Gastroesophageal sphincter (tissue), 4 donors: ENCODE data around the gene WIPF1. TPM values are rescaled to one million over a fixed set of nuclear protein-coding genes. Genes with fewer than 3 reads are reported as not detected.

Source experiments
- ATAC-seq: fragments of 150-250 bp; one replicate; pipeline ENCODE4 v1.9.1; 2016; ENCODE audit warnings: mild to moderate bottlenecking, moderate library complexity
- H3K27ac ChIP-seq, 4 donors: fragments of 200-600 bp; sonication (generic) in 3 of 4; 1 replicate in 3 of 4; 2 replicates in 1 of 4; pipeline ENCODE4 v1.5.1; 2016 to 2019
- H3K27me3 ChIP-seq: fragments of 200-600 bp; sonication (generic); one replicate; pipeline ENCODE4 v1.5.1; 2019
- H3K36me3 ChIP-seq, 2 donors: fragments of 200-600 bp; sonication (generic); one replicate each; pipeline ENCODE4 v1.5.1; 2019; ENCODE audit warnings: control low read depth in 1 of 2
- H3K4me1 ChIP-seq, 3 donors: fragments of 200-600 bp; sonication (generic); 1 replicate in 2 of 3; 2 replicates in 1 of 3; pipeline ENCODE4 v1.5.1; 2016 to 2019; ENCODE audit warnings: control low read depth in 2 of 3
- H3K4me3 ChIP-seq, 2 donors: fragments of 200-600 bp; sonication (generic); one replicate each; pipeline ENCODE4 v1.5.1; 2019; ENCODE audit warnings: mild to moderate bottlenecking in 1 of 2, moderate library complexity in 1 of 2
- H3K9me3 ChIP-seq, 3 donors: fragments of 200-600 bp; sonication (generic); one replicate each; pipeline ENCODE4 v1.5.1; 2017 to 2019; ENCODE audit warnings: control low read depth in 2 of 3
- EP300 ChIP-seq: sonication (generic); formaldehyde crosslinking; IDR thresholded peaks from one replicate; pipeline ENCODE4 v1.6.1; 2017; ENCODE audit warnings: antibody characterized with exemption, mild to moderate bottlenecking
- POLR2A ChIP-seq, 2 donors: fragments of 450-650 bp; IDR thresholded peaks; one replicate each; pipeline ENCODE4 v1.6.1; 2017; ENCODE audit warnings: antibody characterized with exemption in 2 of 2, mild to moderate bottlenecking in 2 of 2, moderate library complexity in 1 of 2
- POLR2AphosphoS5 ChIP-seq: sonication (generic); formaldehyde crosslinking; IDR thresholded peaks from one replicate; pipeline ENCODE4 v1.6.1; 2017; ENCODE audit warnings: antibody characterized with exemption
- WGBS, 2 donors: methylation state at CpG; one replicate each; pipeline ENCODE4 v1.1.5; 2018; ENCODE audit warnings: low coverage in 1 of 2; 5-methylcytosine and 5-hydroxymethylcytosine counted together
- total RNA-seq, 4 donors: library from RNA; depleted of rRNA; stranded (reverse); fragments of >200 nt; gene quantifications; one replicate each; pipeline ENCODE4 v1.1.0, GENCODE V29; 2016
- TF ChIP-seq, protein P1 (sequence below), 4 experiments: fragments of 200-600 bp in 2 of 4; fragments of 450-650 bp in 2 of 4; sonication (generic) in 1 of 4; IDR thresholded peaks; one replicate each; pipeline ENCODE4 v1.5.1; 2017 to 2019; ENCODE audit warnings: antibody characterized with exemption in 4 of 4, mild to moderate bottlenecking in 2 of 4, moderate library complexity in 2 of 4

Gene WIPF1
- total RNA-seq, 4 donors from 2014 or later, result 32.2 to 50.4 (median 44.2) TPM

DNA sequence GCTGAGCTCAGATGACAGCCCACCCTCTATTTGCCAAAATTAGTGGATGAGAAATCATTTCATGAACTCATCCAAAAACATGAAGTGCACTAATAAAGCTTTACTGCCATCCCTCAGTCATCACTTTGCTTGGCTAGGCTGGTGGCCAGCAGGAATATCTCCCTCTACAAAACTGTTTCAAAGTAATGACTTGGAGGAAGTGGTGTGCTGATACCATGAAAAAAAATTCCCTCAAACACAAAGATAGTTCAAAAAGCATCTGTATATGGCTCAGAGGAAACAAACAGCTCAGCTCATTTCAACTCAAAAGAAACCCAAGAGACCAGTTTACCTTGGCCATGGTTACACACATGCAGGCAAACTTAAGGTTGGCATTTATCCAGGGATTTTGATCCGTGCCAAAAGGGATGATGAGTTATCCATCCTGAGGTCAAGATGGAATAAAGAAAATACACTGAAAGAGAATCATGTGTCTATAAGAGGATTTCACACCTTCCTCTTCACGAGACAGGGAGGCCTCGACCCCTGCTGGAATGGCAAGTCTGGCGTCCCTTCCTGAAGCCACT is 18.4 kb upstream of the WIPF1 start:
- Histone ChIP-seq H3K4me1 (peaks cover 12 to 46% (median 16%) of the 10 kb centered on the region in 3 donors), H3K9me3 (no peaks in the 10 kb centered on the region), H3K36me3 (peaks cover 0 to 4% of the 10 kb centered on the region in 2 donors), H3K27me3 (no peaks in the 10 kb centered on the region), H3K4me3 (no peak overlapping the region), H3K27ac (peak overlapping the region in 2 of 4 donors; percentile 2 to 20)
- TF ChIP-seq POLR2AphosphoS5, result peak; percentile 6
- TF ChIP-seq, protein P1, sequence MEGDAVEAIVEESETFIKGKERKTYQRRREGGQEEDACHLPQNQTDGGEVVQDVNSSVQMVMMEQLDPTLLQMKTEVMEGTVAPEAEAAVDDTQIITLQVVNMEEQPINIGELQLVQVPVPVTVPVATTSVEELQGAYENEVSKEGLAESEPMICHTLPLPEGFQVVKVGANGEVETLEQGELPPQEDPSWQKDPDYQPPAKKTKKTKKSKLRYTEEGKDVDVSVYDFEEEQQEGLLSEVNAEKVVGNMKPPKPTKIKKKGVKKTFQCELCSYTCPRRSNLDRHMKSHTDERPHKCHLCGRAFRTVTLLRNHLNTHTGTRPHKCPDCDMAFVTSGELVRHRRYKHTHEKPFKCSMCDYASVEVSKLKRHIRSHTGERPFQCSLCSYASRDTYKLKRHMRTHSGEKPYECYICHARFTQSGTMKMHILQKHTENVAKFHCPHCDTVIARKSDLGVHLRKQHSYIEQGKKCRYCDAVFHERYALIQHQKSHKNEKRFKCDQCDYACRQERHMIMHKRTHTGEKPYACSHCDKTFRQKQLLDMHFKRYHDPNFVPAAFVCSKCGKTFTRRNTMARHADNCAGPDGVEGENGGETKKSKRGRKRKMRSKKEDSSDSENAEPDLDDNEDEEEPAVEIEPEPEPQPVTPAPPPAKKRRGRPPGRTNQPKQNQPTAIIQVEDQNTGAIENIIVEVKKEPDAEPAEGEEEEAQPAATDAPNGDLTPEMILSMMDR (IDR thresholded peaks at IDR 0.05), result no peak
- ATAC-seq, result peak; percentile 35
- 32% methylated on average over 4 of the region's 4 CpGs; no CpG with 5 or more reads in 1 of the 2 donors for whole genome bisulfite sequencing, 2 donors

DNA sequence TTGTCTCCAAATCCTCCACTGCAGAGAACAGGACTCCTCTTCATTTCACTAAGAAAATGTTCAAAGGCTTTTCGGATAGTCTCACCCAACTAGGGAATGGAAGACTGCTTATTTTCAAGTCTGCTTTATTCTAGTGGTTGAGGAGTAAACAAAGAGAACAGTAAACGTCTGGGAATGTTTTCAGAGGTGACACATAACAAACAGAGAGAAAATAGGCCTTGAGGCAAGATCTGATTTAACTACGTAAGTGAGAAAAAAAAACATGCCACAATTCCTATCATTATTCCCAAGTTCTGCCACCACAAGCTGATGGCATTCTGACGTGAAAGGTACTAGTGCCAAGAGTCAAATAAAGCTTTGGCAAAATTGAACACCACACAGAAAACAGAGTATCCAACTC is 16.7 kb upstream of the WIPF1 start:
- TF ChIP-seq EP300, result no peak
- TF ChIP-seq, protein P1 (IDR thresholded peaks at IDR 0.05), result no peak
- no peak for TF ChIP-seq POLR2A (IDR thresholded peaks at IDR 0.05)
- TF ChIP-seq POLR2AphosphoS5, result no peak
- H3K27me3 ChIP-seq, result no peaks in the 10 kb centered on the region
- H3K4me3 ChIP-seq, result no peak overlapping the region
- peaks cover 12 to 62% (median 16%) of the 10 kb centered on the region in 3 donors for H3K4me1 ChIP-seq
- H3K36me3 ChIP-seq, result no peaks in the 10 kb centered on the region
- H3K9me3 ChIP-seq, result no peaks in the 10 kb centered on the region
- H3K27ac ChIP-seq, result no peak overlapping the region
- ATAC-seq, result no peak
- WGBS, 2 donors, result 71 to 84% methylated on average over 3 to 4 of the region's 4 CpGs

- Histone ChIP-seq H3K4me1 (peaks cover 12 to 70% (median 16%) of the 10 kb centered on the region in 3 donors), H3K9me3 (no peaks in the 10 kb centered on the region), H3K4me3 (no peak overlapping the region), H3K36me3 (no peaks in the 10 kb centered on the region), H3K27ac (no peak overlapping the region), H3K27me3 (no peaks in the 10 kb centered on the region)
- no peak for ATAC-seq
- TF ChIP-seq, protein P1 (IDR thresholded peaks at IDR 0.05), result no peak
- no peak for TF ChIP-seq POLR2A (IDR thresholded peaks at IDR 0.05)
- no peak for TF ChIP-seq EP300
- no peak for TF ChIP-seq POLR2AphosphoS5
- WGBS, 2 donors, result 80 to 94% methylated on average over 2 of the region's 2 CpGs
These were observed 15.9 kb upstream of the WIPF1 start for GRCh38 chr2:174613531-174613930.

- no peaks in the 10 kb centered on the region for H3K36me3 ChIP-seq
- H3K27me3 ChIP-seq, result no peaks in the 10 kb centered on the region
- TF ChIP-seq, protein P1 (IDR thresholded peaks at IDR 0.05), result no peak
- no peak for TF ChIP-seq EP300
- TF ChIP-seq POLR2A (IDR thresholded peaks at IDR 0.05), result no peak
- TF ChIP-seq POLR2AphosphoS5, result no peak
- no peak for ATAC-seq
- no peak overlapping the region for H3K4me3 ChIP-seq
- no peaks in the 10 kb centered on the region for H3K9me3 ChIP-seq
- peaks cover 9 to 70% (median 16%) of the 10 kb centered on the region in 3 donors for H3K4me1 ChIP-seq
- WGBS, 2 donors, result 0 to 67% methylated on average over 1 of the region's 1 CpG
- no peak overlapping the region for H3K27ac ChIP-seq
These were observed 15.4 kb upstream of the WIPF1 start for GRCh38 chr2:174612970-174613369.

DNA sequence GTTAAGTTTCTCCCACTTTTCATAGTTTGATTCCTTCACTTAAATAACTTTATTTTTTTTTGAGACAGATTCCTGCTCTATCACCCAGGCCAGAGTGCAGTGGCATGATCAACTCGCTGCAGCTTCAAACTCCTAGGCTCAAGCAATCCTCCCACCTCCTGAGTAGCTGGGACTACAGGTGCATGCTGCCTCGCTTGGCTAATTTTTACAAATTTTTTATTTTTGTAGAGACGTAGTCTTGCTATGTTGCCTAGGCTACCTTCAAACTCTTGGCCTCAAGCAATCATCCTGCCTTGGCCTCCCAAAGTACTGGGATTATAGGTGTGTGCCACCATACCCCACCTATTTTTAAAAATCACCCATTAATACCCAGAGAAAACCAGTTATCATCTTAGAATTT is 14.2 kb upstream of the WIPF1 start:
- Histone ChIP-seq H3K27ac (no peak overlapping the region), H3K27me3 (no peaks in the 10 kb centered on the region), H3K36me3 (no peaks in the 10 kb centered on the region), H3K4me3 (no peak overlapping the region), H3K9me3 (no peaks in the 10 kb centered on the region), H3K4me1 (peaks cover 12 to 70% (median 14%) of the 10 kb centered on the region in 3 donors)
- WGBS, 2 donors, result 91 to 100% methylated on average over 1 to 3 of the region's 3 CpGs
- TF ChIP-seq, protein P1 (IDR thresholded peaks at IDR 0.05), result no peak
- TF ChIP-seq POLR2A (IDR thresholded peaks at IDR 0.05), result no peak
- TF ChIP-seq POLR2AphosphoS5, result no peak
- TF ChIP-seq EP300, result no peak
- ATAC-seq, result no peak
